Measurements from ENCODE around the gene ERP44.
"Not testable (repeated sequence)": the region's sequence is repeated elsewhere in the genome, so short reads cannot be mapped to it uniquely, and the experiment has no call there.

The ERP44 gene

DNA sequence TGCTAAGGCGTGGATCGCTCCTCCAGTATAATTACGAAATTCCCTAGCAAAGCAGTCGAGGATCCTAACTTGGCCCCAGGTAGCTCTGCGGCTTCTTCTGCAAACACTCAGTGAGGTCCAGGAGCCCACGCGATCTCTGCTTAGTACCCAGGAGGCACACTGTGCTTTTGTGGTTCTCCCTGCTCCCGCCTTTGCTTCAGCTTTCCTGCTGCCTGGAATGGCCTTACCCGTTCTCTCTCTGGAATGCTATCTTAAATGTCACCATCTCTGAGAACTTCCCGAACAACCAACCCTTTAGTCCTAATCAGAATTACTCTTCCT, 882 bp upstream of the ERP44 start:
- peak; percentile 72 for DNase-seq

DNA sequence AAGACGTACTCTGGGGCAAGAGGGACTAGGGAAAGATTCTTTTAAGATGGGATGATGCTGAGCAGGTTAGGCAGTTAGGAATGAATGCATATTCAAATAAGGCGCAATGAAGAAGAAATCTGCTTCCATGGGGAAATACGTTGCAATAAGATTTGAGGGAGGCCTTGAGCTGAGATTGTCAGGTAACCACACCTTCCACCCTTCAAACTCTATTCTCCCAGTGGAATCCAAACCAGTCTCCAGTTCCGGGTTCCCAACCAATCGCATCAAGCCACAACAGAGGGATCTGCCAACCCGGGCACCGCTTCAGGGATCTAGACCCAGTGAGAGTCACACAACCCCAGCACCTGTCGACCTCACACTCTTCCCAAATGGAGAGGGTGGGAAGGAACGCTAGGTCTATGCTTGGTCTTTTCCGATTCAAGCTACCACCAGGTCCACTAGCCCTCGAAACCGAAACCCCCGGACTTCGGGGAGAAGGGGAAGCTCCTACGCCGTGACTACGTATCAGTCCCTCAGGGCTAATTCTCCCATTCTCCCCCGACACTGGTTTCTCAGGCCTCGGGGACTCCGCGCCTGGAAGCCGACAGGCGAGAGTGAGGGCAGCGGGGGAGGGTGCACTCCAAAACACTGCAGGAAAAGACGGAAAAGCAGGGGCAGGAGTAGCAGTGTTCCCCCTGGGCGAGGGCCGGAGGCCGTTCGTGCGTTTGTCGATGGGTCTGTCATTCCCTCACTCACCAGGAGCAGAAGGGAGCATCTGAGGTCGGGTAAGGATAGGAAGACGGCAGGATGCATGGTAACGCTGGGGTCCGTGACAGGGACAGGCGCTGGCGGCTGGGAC, 534 bp downstream of the ERP44 start:
- DNase-seq, result peak; percentile 21

DNA sequence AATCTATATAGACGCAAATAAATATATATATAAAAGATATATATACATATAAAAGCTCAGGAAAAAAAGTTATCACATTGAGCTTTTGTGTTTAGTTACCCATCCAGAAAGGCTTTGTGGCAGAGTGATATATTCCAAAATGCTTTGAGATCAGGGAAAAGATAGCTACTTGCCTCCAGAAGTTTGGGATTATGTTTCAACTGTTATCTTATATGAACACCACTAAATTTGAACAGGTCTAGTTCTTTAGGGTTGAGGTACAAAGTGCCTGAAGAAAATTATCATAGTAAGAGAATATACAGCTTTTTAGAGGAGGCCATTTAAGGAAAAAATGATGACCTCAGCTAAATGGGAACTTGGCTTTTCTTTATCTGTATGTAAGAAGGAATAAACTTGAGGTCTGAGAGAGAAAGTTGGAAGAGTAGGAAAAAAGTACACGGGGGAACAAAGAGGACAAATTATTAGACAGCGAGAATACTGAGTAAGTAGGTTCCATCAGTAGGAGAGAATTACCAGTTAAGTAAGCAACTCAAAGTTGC, 2.4 kb downstream of the ERP44 start:
- no peak for DNase-seq

GRCh38 chr9:100094411-100094810, 4.4 kb downstream of the ERP44 start:
- not testable (repeated sequence) for DNase-seq

GRCh38 chr9:100092066-100092465, 6.7 kb downstream of the ERP44 start:
- DNase-seq, result no peak

GRCh38 chr9:100091650-100092049, 7.2 kb downstream of the ERP44 start:
- DNase-seq, result no peak

- no peak for DNase-seq
Observed at GRCh38 chr9:100090880-100091279, 7.9 kb downstream of the ERP44 start.

- no peak for DNase-seq
Observed at GRCh38 chr9:100088202-100088601, 10.6 kb downstream of the ERP44 start.

DNA sequence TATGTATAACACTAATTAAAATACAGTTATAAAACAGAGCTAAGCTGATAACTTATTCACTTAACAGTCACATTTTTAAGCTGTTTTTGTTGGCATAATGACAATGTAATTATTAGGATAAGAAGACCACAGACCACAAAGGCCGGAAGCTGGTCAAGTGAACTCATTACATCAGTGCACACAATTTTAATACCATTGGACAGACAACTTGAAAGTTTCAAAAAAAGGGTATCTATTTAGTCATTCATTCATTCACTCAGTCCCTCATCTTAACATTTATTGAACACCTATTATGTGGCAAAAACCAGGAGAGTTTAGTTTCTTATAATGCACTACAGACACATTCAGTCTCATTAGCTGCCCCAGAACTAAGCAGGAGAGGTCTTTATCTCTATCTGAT, 11.6 kb downstream of the ERP44 start:
- no peak for DNase-seq

DNA sequence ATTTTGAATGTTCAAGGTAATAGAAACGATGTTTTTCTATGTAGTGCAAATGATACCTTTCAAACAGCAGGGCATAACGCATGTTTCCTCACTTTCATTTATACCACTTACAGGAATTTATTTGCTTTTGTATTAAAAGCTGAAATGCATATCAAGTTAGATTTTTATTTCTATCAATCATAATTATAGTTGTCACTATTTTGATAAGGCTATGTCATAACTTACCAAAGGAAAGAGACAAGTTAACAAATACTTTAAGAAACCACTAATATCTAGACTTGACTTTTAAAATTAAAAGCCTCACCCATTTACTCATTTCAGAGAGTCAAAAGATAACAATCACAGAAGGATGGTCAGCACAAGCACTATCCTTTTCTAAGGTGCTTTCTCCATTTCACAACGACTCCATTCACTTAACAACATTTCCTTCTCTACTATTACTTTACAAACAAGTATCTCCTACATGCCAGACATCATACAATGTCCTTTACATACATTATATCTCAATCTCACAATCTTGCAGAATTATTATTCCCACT, 12.6 kb downstream of the ERP44 start:
- no peak for DNase-seq

- DNase-seq, result no peak
Observed at GRCh38 chr9:100084734-100085133, 14.1 kb downstream of the ERP44 start.

GRCh38 chr9:100084128-100084453, 14.7 kb downstream of the ERP44 start:
- DNase-seq, result no peak

GRCh38 chr9:100083448-100084127, 15.2 kb downstream of the ERP44 start:
- no peak for DNase-seq

GRCh38 chr9:100082782-100083181, 16.0 kb downstream of the ERP44 start:
- DNase-seq, result no peak

GRCh38 chr9:100076256-100076655, 22.5 kb downstream of the ERP44 start:
- DNase-seq, result not testable (repeated sequence)

DNA sequence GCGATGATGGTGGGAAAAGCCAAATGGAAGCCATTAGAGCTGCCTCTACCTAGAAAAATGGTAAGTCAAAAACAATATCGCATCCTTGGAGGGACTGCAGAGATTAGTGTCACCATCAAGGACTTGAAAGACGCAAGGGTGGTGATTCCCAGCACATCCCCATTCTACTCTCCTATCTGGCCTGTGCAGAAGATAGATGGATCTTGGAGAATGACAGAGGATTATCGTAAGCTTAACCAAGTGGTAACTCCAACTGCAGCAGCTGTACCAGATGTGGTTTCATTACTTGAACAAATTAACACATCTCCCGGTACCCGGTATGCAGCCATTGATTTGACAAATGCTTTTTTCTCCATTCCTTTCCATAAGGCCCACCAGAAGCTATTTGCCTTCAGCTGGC, 23.8 kb downstream of the ERP44 start:
- DNase-seq, result no peak

DNA sequence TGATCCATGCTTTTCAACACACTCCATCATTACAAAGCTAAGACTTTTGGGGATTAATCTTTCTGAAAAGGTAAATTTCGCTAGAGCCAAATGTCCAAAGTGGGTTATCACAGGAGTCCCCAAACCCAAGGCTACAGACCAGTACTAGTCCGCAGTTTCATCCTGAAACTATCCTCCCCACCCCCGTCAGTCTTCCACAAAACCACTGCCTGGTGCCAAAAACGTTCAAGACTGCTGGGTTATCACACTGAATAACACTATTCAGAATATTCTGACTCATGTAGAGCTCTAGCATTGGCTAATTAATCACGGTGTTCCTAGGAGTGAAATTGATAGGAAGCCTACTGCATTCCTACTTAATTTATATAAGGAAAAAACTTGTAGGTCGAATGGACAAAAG, 24.7 kb downstream of the ERP44 start:
- DNase-seq, result no peak

GRCh38 chr9:100072805-100073204, 26.0 kb downstream of the ERP44 start:
- DNase-seq, result no peak

- DNase-seq, result no peak
Observed at GRCh38 chr9:100071271-100071670, 27.5 kb downstream of the ERP44 start.

DNA sequence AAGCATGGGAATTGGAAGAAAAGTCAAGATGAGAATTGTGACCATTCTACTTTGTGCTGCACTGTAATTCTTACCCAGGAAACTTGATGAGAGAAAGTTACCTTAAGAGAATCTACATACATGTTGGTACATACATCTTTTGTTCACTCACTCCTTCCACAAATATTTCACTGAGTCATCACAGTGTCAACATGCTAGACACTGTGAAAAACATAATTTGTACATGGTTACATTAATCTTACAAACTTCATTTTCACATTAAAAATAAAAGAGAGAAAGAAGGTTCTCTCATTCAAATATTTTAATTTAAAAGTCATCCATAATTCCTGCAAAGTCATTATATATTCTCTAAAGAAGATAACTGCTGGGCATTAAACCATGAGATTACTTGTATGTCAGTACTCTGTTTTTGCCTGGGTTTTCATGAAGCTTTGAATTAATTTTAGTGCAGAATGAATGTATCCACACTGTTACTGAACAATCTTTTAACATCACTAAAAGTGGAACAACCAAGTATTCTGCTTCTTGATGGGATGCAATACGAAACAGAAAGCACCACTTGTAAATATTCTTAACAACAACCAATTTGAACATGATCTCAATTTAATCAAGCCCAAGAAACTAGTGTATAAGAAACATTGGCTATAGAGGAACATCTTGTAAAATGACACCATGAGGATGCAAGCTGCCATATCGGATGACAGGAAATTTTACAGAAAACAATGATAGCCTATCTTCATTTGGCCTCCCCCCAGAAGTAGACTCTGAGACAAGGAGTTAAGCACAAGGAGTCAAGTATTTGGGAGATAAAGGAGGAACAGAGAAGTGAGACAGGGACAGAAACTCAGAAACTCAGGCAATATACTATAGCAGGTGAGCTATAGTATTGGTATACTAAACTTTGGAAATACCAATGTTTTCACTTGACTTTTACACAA, 28.4 kb downstream of the ERP44 start:
- no peak for DNase-seq

- DNase-seq, result not testable (repeated sequence)
Observed at GRCh38 chr9:100069068-100069467, 29.7 kb downstream of the ERP44 start.

GRCh38 chr9:100067990-100068389, 30.8 kb downstream of the ERP44 start:
- not testable (repeated sequence) for DNase-seq

DNA sequence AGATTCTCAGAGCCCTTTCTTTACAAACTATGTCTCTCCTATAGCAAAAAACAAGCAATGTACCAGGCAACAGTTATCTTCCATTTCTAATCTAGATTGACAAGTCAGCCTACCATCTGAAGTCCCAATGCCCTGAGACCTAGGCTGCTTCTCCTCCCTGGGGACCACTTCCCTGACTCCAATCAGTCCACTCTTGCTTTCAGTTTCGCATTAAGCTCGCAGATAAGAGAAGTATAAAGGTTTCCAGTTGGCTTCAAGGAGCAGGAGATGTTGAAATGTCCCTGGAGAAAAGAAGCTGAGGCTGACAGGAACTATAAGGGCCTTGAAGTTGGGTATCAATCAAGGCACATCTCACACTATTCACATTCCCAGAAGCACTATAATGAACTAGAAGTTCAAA, 32.3 kb downstream of the ERP44 start:
- DNase-seq, result no peak
